ENCODE data around the gene ADRB2. TPM values are rescaled to one million over a fixed set of nuclear protein-coding genes. Genes with fewer than 3 reads are reported as not detected.
"Not testable (repeated sequence)": the region's sequence is repeated elsewhere in the genome, so short reads cannot be mapped to it uniquely, and the experiment has no call there.

ADRB2 gene
- total RNA-seq, 1 donor from 2014 or later = 0.42 TPM

DNA sequence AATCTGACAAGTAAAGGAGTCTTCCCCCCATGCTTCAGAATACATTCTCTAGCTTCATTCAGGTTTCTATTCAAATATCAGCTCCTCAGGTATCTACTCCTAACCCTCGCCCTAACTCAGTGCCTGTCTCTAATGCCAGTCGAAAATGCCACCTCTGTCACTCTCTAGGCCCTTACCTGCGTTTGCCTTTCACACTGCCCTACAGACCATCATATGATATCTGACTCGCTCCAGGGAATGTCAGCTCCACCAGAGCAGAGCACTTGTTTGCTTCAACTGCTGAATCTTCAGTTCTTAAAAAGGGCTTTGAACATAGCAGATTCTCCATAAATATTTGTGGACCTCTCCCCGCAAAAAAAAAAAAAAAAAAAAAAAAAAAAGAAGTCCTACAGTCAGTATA is 46.7 kb downstream of the ADRB2 start:
- no peak for DNase-seq (ENCODE audit: low spot score in 2 of 2, unreplicated experiment in 2 of 2)
- no peak overlapping the region for H3K27ac Mint-ChIP-seq
- no peaks in the 10 kb centered on the region for H3K9me3 Mint-ChIP-seq
- no peaks in the 10 kb centered on the region for H3K36me3 Mint-ChIP-seq
- no peak overlapping the region for H3K4me3 Mint-ChIP-seq
- H3K27me3 Mint-ChIP-seq (ENCODE audit: low read depth) = peaks cover 6% of the 10 kb centered on the region
- peaks cover 12% of the 10 kb centered on the region for H3K4me1 Mint-ChIP-seq
- TF ChIP-seq, protein P1, sequence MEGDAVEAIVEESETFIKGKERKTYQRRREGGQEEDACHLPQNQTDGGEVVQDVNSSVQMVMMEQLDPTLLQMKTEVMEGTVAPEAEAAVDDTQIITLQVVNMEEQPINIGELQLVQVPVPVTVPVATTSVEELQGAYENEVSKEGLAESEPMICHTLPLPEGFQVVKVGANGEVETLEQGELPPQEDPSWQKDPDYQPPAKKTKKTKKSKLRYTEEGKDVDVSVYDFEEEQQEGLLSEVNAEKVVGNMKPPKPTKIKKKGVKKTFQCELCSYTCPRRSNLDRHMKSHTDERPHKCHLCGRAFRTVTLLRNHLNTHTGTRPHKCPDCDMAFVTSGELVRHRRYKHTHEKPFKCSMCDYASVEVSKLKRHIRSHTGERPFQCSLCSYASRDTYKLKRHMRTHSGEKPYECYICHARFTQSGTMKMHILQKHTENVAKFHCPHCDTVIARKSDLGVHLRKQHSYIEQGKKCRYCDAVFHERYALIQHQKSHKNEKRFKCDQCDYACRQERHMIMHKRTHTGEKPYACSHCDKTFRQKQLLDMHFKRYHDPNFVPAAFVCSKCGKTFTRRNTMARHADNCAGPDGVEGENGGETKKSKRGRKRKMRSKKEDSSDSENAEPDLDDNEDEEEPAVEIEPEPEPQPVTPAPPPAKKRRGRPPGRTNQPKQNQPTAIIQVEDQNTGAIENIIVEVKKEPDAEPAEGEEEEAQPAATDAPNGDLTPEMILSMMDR (IDR thresholded peaks at IDR 0.05; ENCODE audit: unreplicated experiment) = no peak

DNA sequence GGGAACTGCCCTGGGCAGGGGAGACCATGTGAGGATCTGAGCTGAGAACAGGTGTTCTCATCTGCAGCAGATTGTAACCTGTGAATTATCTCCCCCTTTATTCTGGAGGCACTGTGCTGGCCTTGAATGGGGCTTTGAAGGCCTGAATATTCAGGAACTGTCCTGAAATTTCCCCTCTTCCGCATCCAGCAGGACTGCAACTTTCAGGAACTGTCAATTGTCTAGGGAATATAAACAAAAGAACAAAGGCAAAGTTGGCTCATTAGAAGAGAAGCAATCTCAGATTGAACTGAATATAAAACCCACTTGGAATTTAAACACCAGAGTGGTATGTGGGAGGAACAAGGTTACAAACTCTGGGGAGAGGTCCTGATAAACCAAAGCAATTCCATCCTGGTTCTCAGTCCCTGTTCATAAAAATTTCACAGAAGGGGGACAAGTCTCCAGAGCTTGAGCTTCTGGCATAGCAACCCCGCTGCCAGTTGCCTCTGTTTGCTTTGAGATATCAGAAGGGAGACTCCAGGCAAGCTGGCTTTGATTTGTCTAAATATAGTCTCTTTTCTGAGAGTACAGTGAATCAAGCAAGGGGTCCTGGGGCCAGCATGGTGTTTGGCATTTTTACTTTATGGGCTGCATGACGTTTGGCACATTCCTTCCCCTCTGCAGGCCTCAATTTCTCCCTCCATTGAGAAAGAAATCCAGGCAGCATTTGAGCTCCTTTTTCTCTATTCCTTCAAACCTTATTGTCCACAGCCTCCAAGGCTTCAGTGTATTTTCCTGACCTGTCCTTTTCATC is 47.5 kb downstream of the ADRB2 start:
- H3K9me3 Mint-ChIP-seq = no peaks in the 10 kb centered on the region
- no peak overlapping the region for H3K4me3 Mint-ChIP-seq
- TF ChIP-seq, protein P1 (IDR thresholded peaks at IDR 0.05; ENCODE audit: unreplicated experiment) = no peak
- H3K36me3 Mint-ChIP-seq = no peaks in the 10 kb centered on the region
- H3K27me3 Mint-ChIP-seq (ENCODE audit: low read depth) = peaks cover 6% of the 10 kb centered on the region
- DNase-seq (ENCODE audit: low spot score in 2 of 2, unreplicated experiment in 2 of 2) = no peak
- H3K27ac Mint-ChIP-seq = no peak overlapping the region
- H3K4me1 Mint-ChIP-seq = peaks cover 12% of the 10 kb centered on the region

DNA sequence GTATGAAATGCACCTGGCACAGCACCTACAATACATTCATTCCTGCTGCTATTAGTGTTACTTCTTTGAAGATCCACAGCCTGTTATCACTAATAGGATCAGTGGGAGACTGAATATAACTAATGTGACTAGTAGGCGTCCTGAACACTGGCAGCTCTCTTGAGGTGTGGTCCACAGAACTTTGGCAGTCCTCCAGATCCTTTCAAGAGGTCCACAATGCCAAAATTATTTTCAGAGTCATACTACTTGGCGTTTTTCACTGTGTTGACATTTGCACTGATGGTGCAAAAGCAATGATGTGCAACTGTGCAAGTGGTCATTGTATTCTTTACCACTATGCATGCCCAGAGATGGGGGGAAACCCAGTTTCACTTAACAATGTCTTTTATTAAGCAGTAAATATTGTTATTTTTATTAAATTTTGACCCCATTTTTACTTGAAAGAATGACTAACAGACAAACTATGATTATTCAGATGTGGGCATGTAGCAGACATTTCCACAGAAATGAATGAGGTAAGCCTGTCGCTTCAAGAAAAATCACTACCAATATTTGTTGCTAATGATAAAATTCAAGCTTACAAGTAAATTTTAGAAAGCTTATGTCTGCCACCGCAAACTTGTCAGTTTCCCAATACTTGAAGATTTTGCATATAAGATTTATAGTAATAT is 48.9 kb downstream of the ADRB2 start:
- TF ChIP-seq, protein P1 (IDR thresholded peaks at IDR 0.05; ENCODE audit: unreplicated experiment) = no peak
- H3K27me3 Mint-ChIP-seq (ENCODE audit: low read depth) = peaks cover 4% of the 10 kb centered on the region
- H3K27ac Mint-ChIP-seq = no peak overlapping the region
- peaks cover 12% of the 10 kb centered on the region for H3K4me1 Mint-ChIP-seq
- H3K4me3 Mint-ChIP-seq = no peak overlapping the region
- no peaks in the 10 kb centered on the region for H3K36me3 Mint-ChIP-seq
- no peaks in the 10 kb centered on the region for H3K9me3 Mint-ChIP-seq
- no peak for DNase-seq (ENCODE audit: low spot score in 2 of 2, unreplicated experiment in 2 of 2)

DNA sequence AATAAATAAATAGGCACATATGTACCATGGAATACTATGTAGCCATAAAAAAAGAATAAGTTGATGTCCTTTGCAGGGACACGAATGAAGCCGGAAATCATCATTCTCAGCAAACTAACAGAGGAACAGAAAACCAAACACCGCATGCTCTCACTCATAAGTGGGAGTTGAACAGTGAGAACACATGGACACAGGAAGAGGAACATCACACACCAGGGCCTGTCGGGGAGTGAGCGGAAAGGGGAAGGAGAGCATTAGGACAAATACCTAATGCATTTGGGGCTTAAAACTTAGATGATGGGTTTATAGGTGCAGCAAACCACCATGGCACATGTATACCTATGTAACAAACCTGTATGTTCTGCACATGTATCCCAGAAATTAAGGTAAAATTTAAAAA is 51.0 kb downstream of the ADRB2 start:
- not testable (repeated sequence) for H3K4me3 Mint-ChIP-seq; H3K27ac Mint-ChIP-seq; H3K27me3 Mint-ChIP-seq (ENCODE audit: low read depth); DNase-seq (ENCODE audit: low spot score in 2 of 2, unreplicated experiment in 2 of 2); H3K9me3 Mint-ChIP-seq; H3K36me3 Mint-ChIP-seq
- H3K4me1 Mint-ChIP-seq = peaks cover 12% of the 10 kb centered on the region

Other genes starting within 250 kb of the ADRB2 start
- gene HTR4, start 172.1 kb upstream of the ADRB2 start, total RNA-seq = 0.27 to 0.41 TPM (median 0.33 TPM) in 3 replicates
- 5.2 to 6.8 TPM (median 5.6 TPM) in 3 replicates for gene SH3TC2, start 236.5 kb downstream of the ADRB2 start, total RNA-seq

All from mesothelial cell of epicardium (in vitro differentiated cells).